Heart left ventricle (tissue), 16 donors: ENCODE data around the gene GRIN2A. TPM values are rescaled to one million over a fixed set of nuclear protein-coding genes. Genes with fewer than 3 reads are reported as not detected.

Experiments
- ATAC-seq, 4 donors: fragments of 200-7000 bp; cut with Tn5 transposase; one replicate each; pipeline ENCODE4 v1.9.1; 2020 to 2022; ENCODE audit warnings: moderate library complexity in 4 of 4, mild to moderate bottlenecking in 3 of 4, moderate number of reproducible peaks in 1 of 4
- DNase-seq, 5 donors: peaks; one replicate each; pipeline ENCODE4 v3.0.0-alpha.2; 2020
- H3K27ac ChIP-seq, 12 donors: fragments of 200-600 bp; sonication (generic) in 4 of 12; one replicate each; pipeline versions ENCODE4 v1.5.0 to v1.8.0; 2016 to 2022; ENCODE audit warnings: mild to moderate bottlenecking in 2 of 12
- H3K27me3 ChIP-seq, 9 donors: fragments of 200-600 bp; sonication (generic) in 2 of 9; one replicate each; pipeline versions ENCODE4 v1.5.1 to v1.8.0; 2016 to 2022; ENCODE audit warnings: mild to moderate bottlenecking in 3 of 9
- H3K36me3 ChIP-seq, 9 donors: fragments of 200-600 bp; sonication (generic) in 2 of 9; one replicate each; pipeline versions ENCODE4 v1.5.0 to v1.8.0; 2018 to 2022; ENCODE audit warnings: mild to moderate bottlenecking in 2 of 9
- H3K4me1 ChIP-seq, 12 donors: fragments of 200-600 bp; sonication (generic) in 4 of 12; one replicate each; pipeline versions ENCODE4 v1.5.0 to v1.8.0; 2016 to 2022; ENCODE audit warnings: mild to moderate bottlenecking in 3 of 12
- H3K4me3 ChIP-seq, 12 donors: fragments of 200-600 bp; sonication (generic) in 4 of 12; one replicate each; pipeline versions ENCODE4 v1.5.0 to v1.8.0; 2017 to 2022; ENCODE audit warnings: mild to moderate bottlenecking in 9 of 12, moderate library complexity in 4 of 12
- H3K9me3 ChIP-seq, 12 donors: fragments of 200-600 bp; sonication (generic) in 4 of 12; one replicate each; pipeline versions ENCODE4 v1.5.0 to v1.8.0; 2016 to 2022; ENCODE audit warnings: mild to moderate bottlenecking in 1 of 12
- POLR2A ChIP-seq, 2 donors: fragments of 450-650 bp; IDR thresholded peaks; one replicate each; pipeline ENCODE4 v1.6.1; 2017; ENCODE audit warnings: antibody characterized with exemption in 2 of 2, mild to moderate bottlenecking in 2 of 2, moderate library complexity in 2 of 2
- WGBS, 4 donors: extraction: QIAGEN DNeasy Blood & Tissue Kit in 2 of 4; methylation state at CpG; one replicate each; pipeline versions ENCODE4 v1.1.5 to v1.1.7; 2013 to 2018; 5-methylcytosine and 5-hydroxymethylcytosine counted together
- intact Hi-C, 10 donors: fragments of 100-400 bp; cut with DNase I; formaldehyde crosslinking; loops; one replicate each; pipeline versions ENCODE4 v1.11.1 to v1.14.2; 2022
- polyA plus RNA-seq, 2 donors: library from polyadenylated mRNA; stranded (reverse); fragments of 200-250 nt; gene quantifications; one replicate each; pipeline ENCODE4 v1.2.3, GENCODE V29; 2013
- total RNA-seq, 9 donors: library from RNA; depleted of rRNA in 2 of 9; stranded (reverse); fragments of >200 nt in 2 of 9; fragmentation: NEBNext Ultra II Directional in 3 of 9; extraction: Animal tissue kit (Norgen Biotek cat#: 25700) in 3 of 9; gene quantifications; one replicate each; pipeline versions ENCODE4 v1.1.0 to v1.2.4, GENCODE V29; 2016 to 2023
- TF ChIP-seq, protein P1 (sequence below), 12 donors: fragments of 200-600 bp; sonication (generic) in 4 of 12; IDR thresholded peaks; one replicate each; pipeline versions ENCODE4 v1.5.0 to v1.8.0; 2018 to 2022; ENCODE audit warnings: antibody characterized with exemption in 12 of 12, mild to moderate bottlenecking in 5 of 12
- donor health status: ischemic (EF 13 %, LVEDD 7.1; RV severe dilation, severe dysfunction).
- donor health status: healthy with polysubstance abuse.
- donor health status: DM: no; HTN: yes; CAD: no.
- donor health status: DM: no; HTN: no; CAD: no.
- donor health status: ischemic (EF 25% LVEDD 6.9; RV normal size, moderate dysfunction).
- donor health status: ischemic (EF 25% LVEDD 5.7; RV mildly dilated, moderate dysfunction).
- donor health status: healthy.
- donor health status: DM: yes; HTN: yes; CAD: no.
- donor health status: ischemic (EF 35%, LVEDD 5.7; RV mildly dilated, moderate dysfunction).
- donor health status: nonischemic (EF 11% LVEDD 7.7; RV severe dilation, severe dysfunction).
- donor health status: DM: yes; HTN: yes; CAD: no.
- donor health status: PGD.
- donor health status: ischemic (EF 29% LVEDD 5.4; RV normal size, mild dysfunction).
- donor health status: nonischemic (EF 23%, LVEDD 6.1; RV moderate dilation, normal function).

The GRIN2A gene
- total and polyA plus RNA-seq, 11 donors = 0.01 to 4.6 (median 2.6) TPM

DNA sequence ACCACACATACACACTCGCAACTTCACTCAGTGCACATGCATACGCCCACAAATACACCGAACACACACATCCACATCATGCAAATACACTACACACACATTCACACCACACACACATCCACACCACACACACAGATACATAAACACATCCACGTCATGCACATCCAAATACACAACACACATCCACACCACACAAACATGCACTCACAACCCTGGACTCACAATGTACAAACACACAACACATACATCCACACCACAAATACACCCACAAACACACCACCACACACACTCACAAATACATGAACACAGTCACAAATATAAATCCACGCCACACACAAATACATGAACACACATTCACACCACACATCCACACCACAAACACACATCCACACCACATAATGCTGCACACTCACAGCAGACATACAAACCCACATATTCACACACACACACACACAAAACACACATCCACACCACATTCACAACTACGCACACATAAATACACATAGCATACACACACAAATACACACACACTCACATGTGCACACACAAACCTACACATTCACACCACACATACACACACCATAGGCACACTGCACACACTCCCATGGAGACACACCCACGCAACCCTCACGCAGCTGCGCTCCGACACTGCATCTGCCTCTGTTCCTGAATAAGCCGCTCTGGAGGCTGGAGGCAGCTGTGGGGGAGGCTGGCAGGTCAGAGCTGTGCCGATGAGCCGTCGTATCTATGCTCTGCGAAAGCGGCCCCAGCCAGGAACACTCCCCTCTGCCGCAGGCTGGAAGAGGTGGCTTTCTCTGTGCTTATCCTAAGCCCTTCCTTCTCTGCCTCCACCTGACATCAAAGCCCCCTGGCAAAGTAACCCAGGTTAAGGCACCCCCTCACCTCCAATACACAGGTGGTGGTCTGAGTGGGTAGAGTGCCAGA, 141.8 kb downstream of the GRIN2A start:
- TF ChIP-seq, protein P1, sequence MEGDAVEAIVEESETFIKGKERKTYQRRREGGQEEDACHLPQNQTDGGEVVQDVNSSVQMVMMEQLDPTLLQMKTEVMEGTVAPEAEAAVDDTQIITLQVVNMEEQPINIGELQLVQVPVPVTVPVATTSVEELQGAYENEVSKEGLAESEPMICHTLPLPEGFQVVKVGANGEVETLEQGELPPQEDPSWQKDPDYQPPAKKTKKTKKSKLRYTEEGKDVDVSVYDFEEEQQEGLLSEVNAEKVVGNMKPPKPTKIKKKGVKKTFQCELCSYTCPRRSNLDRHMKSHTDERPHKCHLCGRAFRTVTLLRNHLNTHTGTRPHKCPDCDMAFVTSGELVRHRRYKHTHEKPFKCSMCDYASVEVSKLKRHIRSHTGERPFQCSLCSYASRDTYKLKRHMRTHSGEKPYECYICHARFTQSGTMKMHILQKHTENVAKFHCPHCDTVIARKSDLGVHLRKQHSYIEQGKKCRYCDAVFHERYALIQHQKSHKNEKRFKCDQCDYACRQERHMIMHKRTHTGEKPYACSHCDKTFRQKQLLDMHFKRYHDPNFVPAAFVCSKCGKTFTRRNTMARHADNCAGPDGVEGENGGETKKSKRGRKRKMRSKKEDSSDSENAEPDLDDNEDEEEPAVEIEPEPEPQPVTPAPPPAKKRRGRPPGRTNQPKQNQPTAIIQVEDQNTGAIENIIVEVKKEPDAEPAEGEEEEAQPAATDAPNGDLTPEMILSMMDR (IDR thresholded peaks at IDR 0.05) = no peak
- TF ChIP-seq POLR2A (IDR thresholded peaks at IDR 0.05) = no peak
- peaks cover 0 to 29% (median 0%) of the 10 kb centered on the region in 9 donors for H3K27me3 ChIP-seq
- intact Hi-C loops = loop anchor here in 1 of 10 donors (10.0 kb wide), 1 partner anchor 64 kb away; no protein-coding TSS in a partner anchor
- ATAC-seq (no peak), DNase-seq (no peak)
- H3K27ac ChIP-seq = no peak overlapping the region
- WGBS, 4 donors = 51 to 60% (median 52%) methylated on average over 17 of the region's 17 CpGs
- H3K36me3 ChIP-seq = no peaks in the 10 kb centered on the region
- peaks cover 0 to 8% (median 0%) of the 10 kb centered on the region in 12 donors for H3K4me1 ChIP-seq
- H3K4me3 ChIP-seq = no peak overlapping the region
- peaks cover 0 to 5% (median 0%) of the 10 kb centered on the region in 12 donors for H3K9me3 ChIP-seq

DNA sequence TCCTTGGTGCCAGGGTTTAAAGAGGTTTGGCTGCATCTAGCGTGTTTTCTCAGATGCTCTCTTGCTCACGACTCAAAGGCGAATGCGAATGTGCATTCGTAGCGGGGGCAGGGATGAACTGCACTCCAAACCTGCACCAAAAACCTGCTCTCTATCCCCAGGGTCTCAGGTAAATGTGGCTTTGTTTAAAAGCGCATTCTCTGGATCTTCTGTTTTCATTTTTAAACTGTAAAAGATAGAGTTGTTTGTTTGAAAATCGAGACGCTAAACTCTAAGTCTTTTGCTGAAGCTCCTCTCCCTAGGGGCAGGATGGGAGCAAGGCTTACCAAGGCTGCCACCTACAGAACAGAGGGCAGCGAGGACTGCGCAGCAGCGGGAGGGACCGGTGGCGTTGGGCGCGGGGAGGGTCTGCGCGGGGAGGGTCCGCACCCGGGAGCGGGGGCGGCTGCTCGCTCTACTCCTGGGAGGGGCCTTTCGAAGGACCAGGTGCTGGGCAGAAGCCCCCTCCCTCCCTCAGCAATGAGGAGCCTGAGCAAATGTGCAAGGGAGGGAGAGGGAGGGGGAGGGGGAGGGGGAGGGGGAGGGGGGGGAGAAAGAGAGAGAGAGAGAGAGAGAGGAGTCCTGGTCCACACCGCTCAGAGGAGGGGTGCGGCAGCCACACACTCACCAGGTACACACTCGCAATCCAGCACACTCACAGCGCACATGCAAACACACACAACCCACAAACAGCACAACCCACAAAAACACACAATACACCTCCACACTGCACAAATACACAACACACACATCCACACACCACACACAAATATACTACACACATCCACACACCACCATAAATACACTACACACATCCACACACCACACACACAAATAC, 142.8 kb downstream of the GRIN2A start:
- peak in 3 of 4 donors; percentile 54 to 79 (median 69) for ATAC-seq
- H3K4me3 ChIP-seq = peak overlapping the region in 9 of 12 donors; percentile 6 to 40 (median 23)

DNA sequence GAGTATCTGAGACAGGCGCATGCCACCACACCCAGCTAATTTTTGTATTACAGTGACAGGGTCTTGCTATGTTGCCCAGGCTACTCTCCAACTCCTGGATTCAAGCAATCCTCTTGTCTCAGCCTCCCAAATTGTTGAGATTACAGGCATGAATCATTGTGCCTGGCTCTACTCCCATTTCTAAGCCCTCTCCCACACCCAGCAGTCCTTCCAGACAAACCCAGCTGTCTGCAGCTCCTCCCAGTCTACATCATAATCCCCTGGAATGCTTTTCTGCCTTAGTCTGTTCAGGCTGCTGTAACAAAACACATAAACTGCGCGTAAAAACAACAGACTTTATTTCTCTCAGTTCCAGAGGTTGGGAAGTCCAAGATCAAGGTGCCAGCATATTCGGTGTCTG, 144.5 kb downstream of the GRIN2A start:
- no peak for ATAC-seq

More for the DNA sequence above, 142.8 kb downstream of the GRIN2A start:
- WGBS, 4 donors = 9 to 20% (median 11%) methylated on average over 13 to 28 of the region's 28 CpGs
- Histone ChIP-seq H3K36me3 (no peaks in the 10 kb centered on the region), H3K27ac (no peak overlapping the region), H3K27me3 (peaks cover 0 to 29% (median 0%) of the 10 kb centered on the region in 9 donors), H3K4me1 (peaks cover 0 to 8% (median 0%) of the 10 kb centered on the region in 12 donors), H3K9me3 (peaks cover 0 to 5% (median 0%) of the 10 kb centered on the region in 12 donors)
- intact Hi-C loops = loop anchor here in 4 of 10 donors (10.0 kb wide), 2 partner anchors 65 to 395 kb away; no protein-coding TSS in a partner anchor
- peak in 3 of 5 donors; percentile 10 to 44 (median 37) for DNase-seq
- TF ChIP-seq, protein P1 (IDR thresholded peaks at IDR 0.05) = peak in 10 of 12 donors; percentile 7 to 51 (median 30)
- no peak for TF ChIP-seq POLR2A (IDR thresholded peaks at IDR 0.05)

More for the DNA sequence above, 144.5 kb downstream of the GRIN2A start:
- Histone ChIP-seq H3K27ac (no peak overlapping the region), H3K27me3 (peaks cover 0 to 29% (median 0%) of the 10 kb centered on the region in 9 donors), H3K9me3 (peaks cover 0 to 4% (median 0%) of the 10 kb centered on the region in 12 donors), H3K36me3 (no peaks in the 10 kb centered on the region), H3K4me1 (peaks cover 0 to 8% (median 0%) of the 10 kb centered on the region in 12 donors), H3K4me3 (no peak overlapping the region)
- 78 to 92% (median 91%) methylated on average over 4 of the region's 4 CpGs for WGBS, 4 donors
- DNase-seq = no peak
- TF ChIP-seq, protein P1 (IDR thresholded peaks at IDR 0.05) = no peak
- no peak for TF ChIP-seq POLR2A (IDR thresholded peaks at IDR 0.05)
- intact Hi-C loops = loop anchor here in 3 of 10 donors (10.0 kb wide), 1 partner anchor 393 kb away; no protein-coding TSS in a partner anchor
